ENCODE data around the gene GPC4. TPM values are rescaled to one million over a fixed set of nuclear protein-coding genes. Genes with fewer than 3 reads are reported as not detected.

GPC4 gene
- total RNA-seq, 1 experiment from 2014 or later, result 4.7 TPM

GRCh38 chrX:133389975-133390374, 25.3 kb downstream of the GPC4 start:
- Histone ChIP-seq H3K9me2 (ENCODE audit: insufficient read depth) (no peaks in the 10 kb centered on the region), H3K4me3 (no peak overlapping the region), H3F3A (ENCODE audit: insufficient read depth, low read depth) (no peaks in the 10 kb centered on the region), H3K27ac (no peak overlapping the region), H3K4me1 (replicated peaks; ENCODE audit: insufficient read depth) (peaks cover 7% of the 10 kb centered on the region), H3K36me3 (ENCODE audit: low read depth) (no peaks in the 10 kb centered on the region), H3K79me2 (ENCODE audit: low read depth) (no peaks in the 10 kb centered on the region), H2AFZ (no peak overlapping the region), H3K27me3 (ENCODE audit: insufficient read depth, low read depth) (no peaks in the 10 kb centered on the region), H3K9me3 (ENCODE audit: insufficient read depth, low read depth) (no peaks in the 10 kb centered on the region), H3K4me2 (no peak overlapping the region), H4K20me1 (ENCODE audit: insufficient read depth) (no peaks in the 10 kb centered on the region)
- CTCF ChIA-PET, result interaction anchor here (0.6 to 0.7 kb wide), 2 partner anchors 37 to 1327 kb away, joined by 3 to 5 read pairs; no protein-coding TSS in a partner anchor
- DNase-seq, result no peak
- intact Hi-C loops (cut with micrococcal nuclease; ENCODE audit: unreplicated experiment), result no loop called here
- TF ChIP-seq CTCF (conservative IDR thresholded peaks at IDR 0.05) (no peak), EZH2 (IDR thresholded peaks at IDR 0.05; ENCODE audit: low read depth) (no peak)
- POLR2A ChIA-PET (ENCODE audit: unreplicated experiment), result no interaction called here
- BruUV-seq (replicated peaks), result no TSS peak

DNA sequence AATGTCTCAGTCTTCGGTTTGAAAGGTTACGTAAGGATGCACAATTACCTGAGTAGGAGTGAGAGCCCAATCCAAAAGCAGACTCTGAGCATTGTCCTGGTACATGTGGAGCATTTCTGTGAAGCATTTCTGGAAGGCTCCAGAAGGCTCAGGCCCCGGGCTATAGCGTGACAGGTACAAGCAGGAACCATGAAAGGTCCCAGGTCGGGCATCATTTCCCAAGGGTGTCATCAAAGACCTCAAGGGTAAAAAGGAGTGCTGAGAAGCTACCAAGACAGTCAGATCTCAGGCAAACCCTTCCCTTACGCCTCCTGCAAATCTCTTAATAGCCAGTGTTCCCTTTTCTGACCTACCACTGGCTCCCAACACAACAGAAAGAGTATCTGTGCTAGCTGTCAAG, 30.8 kb downstream of the GPC4 start:
- no peak overlapping the region for H2AFZ ChIP-seq
- no peak for TF ChIP-seq EZH2 (IDR thresholded peaks at IDR 0.05; ENCODE audit: low read depth)
- TF ChIP-seq CTCF (conservative IDR thresholded peaks at IDR 0.05), result no peak
- H3K4me1 ChIP-seq (replicated peaks; ENCODE audit: insufficient read depth), result no peaks in the 10 kb centered on the region
- H3K9me3 ChIP-seq (ENCODE audit: insufficient read depth, low read depth), result no peaks in the 10 kb centered on the region
- CTCF ChIA-PET, result no interaction called here
- no TSS peak for BruUV-seq (replicated peaks)
- no peaks in the 10 kb centered on the region for H4K20me1 ChIP-seq (ENCODE audit: insufficient read depth)
- no peak overlapping the region for H3K4me3 ChIP-seq
- H3K27me3 ChIP-seq (ENCODE audit: insufficient read depth, low read depth), result no peaks in the 10 kb centered on the region
- POLR2A ChIA-PET (ENCODE audit: unreplicated experiment), result no interaction called here
- no peak for DNase-seq
- no peaks in the 10 kb centered on the region for H3K36me3 ChIP-seq (ENCODE audit: low read depth)
- H3K27ac ChIP-seq, result no peak overlapping the region
- H3K79me2 ChIP-seq (ENCODE audit: low read depth), result no peaks in the 10 kb centered on the region
- no peak overlapping the region for H3K4me2 ChIP-seq
- H3F3A ChIP-seq (ENCODE audit: insufficient read depth, low read depth), result no peaks in the 10 kb centered on the region
- no peaks in the 10 kb centered on the region for H3K9me2 ChIP-seq (ENCODE audit: insufficient read depth)
- intact Hi-C loops (cut with micrococcal nuclease; ENCODE audit: unreplicated experiment), result no loop called here

GRCh38 chrX:133380711-133381619, 34.3 kb downstream of the GPC4 start:
- no peaks in the 10 kb centered on the region for H3K9me3 ChIP-seq (ENCODE audit: insufficient read depth, low read depth)
- no peaks in the 10 kb centered on the region for H3K4me1 ChIP-seq (replicated peaks; ENCODE audit: insufficient read depth)
- H3K4me2 ChIP-seq, result no peak overlapping the region
- no peak overlapping the region for H3K27ac ChIP-seq
- H4K20me1 ChIP-seq (ENCODE audit: insufficient read depth), result no peaks in the 10 kb centered on the region
- BruUV-seq (replicated peaks), result no TSS peak
- no peak for DNase-seq
- ChIA-PET POLR2A (ENCODE audit: unreplicated experiment) (no interaction called here), CTCF (no interaction called here)
- no peaks in the 10 kb centered on the region for H3F3A ChIP-seq (ENCODE audit: insufficient read depth, low read depth)
- H3K36me3 ChIP-seq (ENCODE audit: low read depth), result no peaks in the 10 kb centered on the region
- no peak overlapping the region for H2AFZ ChIP-seq
- intact Hi-C loops (cut with micrococcal nuclease; ENCODE audit: unreplicated experiment), result no loop called here
- H3K9me2 ChIP-seq (ENCODE audit: insufficient read depth), result no peaks in the 10 kb centered on the region; the same call in 1 of the 2 replicates
- H3K4me3 ChIP-seq, result no peak overlapping the region
- no peaks in the 10 kb centered on the region for H3K27me3 ChIP-seq (ENCODE audit: insufficient read depth, low read depth)
- TF ChIP-seq CTCF (conservative IDR thresholded peaks at IDR 0.05) (no peak), EZH2 (IDR thresholded peaks at IDR 0.05; ENCODE audit: low read depth) (no peak)
- no peaks in the 10 kb centered on the region for H3K79me2 ChIP-seq (ENCODE audit: low read depth)

All from PC-9 (cell line).